ENCODE results near the gene PDZK1IP1.

Gene PDZK1IP1

DNA sequence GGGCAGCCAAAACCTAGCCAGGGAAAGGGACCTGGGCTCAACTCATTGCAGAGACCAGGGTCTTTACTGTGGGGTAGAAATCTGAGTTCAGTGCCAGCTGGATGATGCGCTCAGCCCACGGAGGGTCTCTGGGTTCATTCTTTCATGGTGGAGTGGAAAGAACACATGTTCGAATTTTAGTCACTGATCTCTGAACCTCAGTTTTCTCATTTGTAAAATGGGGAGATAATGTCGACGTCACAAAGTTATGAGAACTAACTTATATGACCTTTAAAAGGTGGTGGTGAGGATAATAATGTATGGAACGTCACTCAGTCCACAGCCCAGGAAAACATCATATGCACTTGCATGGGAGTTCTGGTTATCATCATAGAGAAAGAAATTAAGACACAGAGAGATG, 43.4 kb upstream of the PDZK1IP1 start:
- Histone ChIP-seq H3K4me2 (no peak overlapping the region), H3K36me3 (ENCODE audit: insufficient read depth) (no peaks in the 10 kb centered on the region), H3K9ac (no peak overlapping the region), H2AFZ (ENCODE audit: low read depth) (no peak overlapping the region), H3K27ac (no peak overlapping the region), H3K27me3 (ENCODE audit: insufficient read depth, low read depth) (peaks cover 17% of the 10 kb centered on the region), H4K20me1 (ENCODE audit: insufficient read depth) (no peaks in the 10 kb centered on the region), H3K4me3 (IDR thresholded peaks at IDR 0.05; ENCODE audit: insufficient read depth, low read depth, low read length) (no peak overlapping the region), H3K79me2 (ENCODE audit: insufficient read depth, low read depth) (no peaks in the 10 kb centered on the region), H3K4me1 (ENCODE audit: low read depth, poor library complexity, severe bottlenecking) (no peaks in the 10 kb centered on the region)
- TF ChIP-seq, protein P1, sequence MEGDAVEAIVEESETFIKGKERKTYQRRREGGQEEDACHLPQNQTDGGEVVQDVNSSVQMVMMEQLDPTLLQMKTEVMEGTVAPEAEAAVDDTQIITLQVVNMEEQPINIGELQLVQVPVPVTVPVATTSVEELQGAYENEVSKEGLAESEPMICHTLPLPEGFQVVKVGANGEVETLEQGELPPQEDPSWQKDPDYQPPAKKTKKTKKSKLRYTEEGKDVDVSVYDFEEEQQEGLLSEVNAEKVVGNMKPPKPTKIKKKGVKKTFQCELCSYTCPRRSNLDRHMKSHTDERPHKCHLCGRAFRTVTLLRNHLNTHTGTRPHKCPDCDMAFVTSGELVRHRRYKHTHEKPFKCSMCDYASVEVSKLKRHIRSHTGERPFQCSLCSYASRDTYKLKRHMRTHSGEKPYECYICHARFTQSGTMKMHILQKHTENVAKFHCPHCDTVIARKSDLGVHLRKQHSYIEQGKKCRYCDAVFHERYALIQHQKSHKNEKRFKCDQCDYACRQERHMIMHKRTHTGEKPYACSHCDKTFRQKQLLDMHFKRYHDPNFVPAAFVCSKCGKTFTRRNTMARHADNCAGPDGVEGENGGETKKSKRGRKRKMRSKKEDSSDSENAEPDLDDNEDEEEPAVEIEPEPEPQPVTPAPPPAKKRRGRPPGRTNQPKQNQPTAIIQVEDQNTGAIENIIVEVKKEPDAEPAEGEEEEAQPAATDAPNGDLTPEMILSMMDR (conservative IDR thresholded peaks at IDR 0.05; ENCODE audit: low read depth, low read length): no peak

DNA sequence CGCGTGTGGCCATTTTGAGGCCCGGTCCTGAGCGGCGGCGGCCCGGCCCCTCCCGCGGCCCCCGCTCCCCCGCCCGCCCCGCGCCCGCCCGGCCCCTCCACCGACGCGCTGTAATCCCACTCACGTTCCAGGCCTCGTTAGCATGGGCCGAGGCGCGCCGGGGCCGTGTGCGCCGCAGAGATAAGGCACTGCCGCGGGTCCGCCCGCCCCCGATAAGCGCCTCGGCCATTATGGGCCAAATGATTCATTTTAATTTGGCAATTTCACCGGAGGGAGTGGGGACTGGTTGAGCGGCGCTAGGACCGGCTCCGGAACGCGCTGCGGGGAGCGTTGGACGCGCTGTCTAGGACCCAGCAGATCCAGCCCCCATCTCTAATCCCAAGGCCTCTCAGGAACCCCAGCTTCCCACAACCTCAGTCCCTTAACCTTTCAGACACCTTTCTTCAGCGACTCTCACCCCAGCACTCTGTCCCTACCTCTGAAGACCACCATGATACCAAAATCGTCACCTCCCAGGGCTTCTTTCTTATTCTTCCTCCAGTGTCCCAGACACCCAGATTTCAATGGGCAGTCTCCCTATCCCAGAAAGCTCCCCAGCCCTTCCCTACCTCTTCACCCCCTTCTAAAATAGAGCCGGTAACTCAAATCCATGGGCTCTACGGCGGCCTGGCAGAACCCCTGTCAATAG, 42.5 kb upstream of the PDZK1IP1 start, which contains the start of gene TAL1:
TAL1 (minus strand) TSS at position 39 of the 688 bp plus-strand sequence. CDS start 6,337 bp downstream, outside the sequence.
- Histone ChIP-seq H3K27ac (no peak within 1 kb of the TSS), H4K20me1 (ENCODE audit: insufficient read depth) (no peaks in the 10 kb centered on the region), H3K9ac (no peak within 1 kb of the TSS), H3K4me3 (IDR thresholded peaks at IDR 0.05; ENCODE audit: insufficient read depth, low read depth, low read length) (no peak within 1 kb of the TSS), H3K4me2 (no peak within 1 kb of the TSS), H3K79me2 (ENCODE audit: insufficient read depth, low read depth) (no peaks in the 10 kb centered on the region), H3K36me3 (ENCODE audit: insufficient read depth) (no peaks in the 10 kb centered on the region), H3K27me3 (ENCODE audit: insufficient read depth, low read depth) (peaks cover 19% of the 10 kb centered on the region), H3K4me1 (ENCODE audit: low read depth, poor library complexity, severe bottlenecking) (no peaks in the 10 kb centered on the region), H2AFZ (ENCODE audit: low read depth) (no peak within 1 kb of the TSS)
- TF ChIP-seq, protein P1 (conservative IDR thresholded peaks at IDR 0.05; ENCODE audit: low read depth, low read length): no peak

DNA sequence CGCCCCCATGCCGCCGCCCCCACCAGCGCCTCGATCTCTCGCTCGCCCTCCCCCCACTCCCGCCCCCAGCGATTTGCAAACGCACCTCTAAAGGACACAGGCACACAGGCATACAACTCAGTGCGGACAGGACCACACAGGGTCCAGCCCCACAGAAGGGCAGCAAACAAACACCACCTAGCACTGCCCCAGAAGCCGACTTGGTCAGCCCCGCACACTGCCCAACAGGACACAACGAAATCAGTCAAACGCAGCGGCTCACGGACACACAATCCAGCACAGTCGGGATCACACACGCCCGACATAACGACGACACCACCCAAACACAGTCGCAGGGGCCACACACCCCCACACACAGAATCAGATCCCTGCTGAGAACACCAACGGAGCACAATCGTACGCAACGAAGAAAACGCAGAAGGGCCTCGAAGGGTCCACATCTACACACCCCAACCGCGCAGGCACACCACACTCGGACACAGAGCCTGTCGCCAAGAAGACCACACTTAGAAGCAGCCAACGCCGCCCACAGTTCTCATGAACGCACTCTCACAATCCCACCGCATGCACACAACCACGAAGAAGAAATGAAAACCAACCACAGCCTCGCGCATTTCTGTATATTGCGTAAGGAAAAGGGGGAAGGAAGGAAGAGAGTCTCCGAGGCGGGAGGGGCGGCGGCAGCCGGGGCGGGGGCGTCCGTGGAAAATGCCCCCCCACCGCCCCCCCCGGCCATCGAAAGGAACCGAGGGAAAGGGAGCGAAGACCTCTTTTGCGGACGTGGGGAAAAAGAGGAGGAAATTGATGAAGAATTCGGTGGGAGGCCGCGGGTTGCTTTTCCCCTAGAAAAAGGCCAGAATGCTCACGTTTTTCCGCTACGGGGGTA, 41.7 kb upstream of the PDZK1IP1 start:
- Histone ChIP-seq H3K4me3 (IDR thresholded peaks at IDR 0.05; ENCODE audit: insufficient read depth, low read depth, low read length) (no peak overlapping the region), H3K4me2 (no peak overlapping the region), H3K79me2 (ENCODE audit: insufficient read depth, low read depth) (no peaks in the 10 kb centered on the region), H2AFZ (ENCODE audit: low read depth) (no peak overlapping the region), H3K4me1 (ENCODE audit: low read depth, poor library complexity, severe bottlenecking) (no peaks in the 10 kb centered on the region), H3K27ac (no peak overlapping the region), H3K36me3 (ENCODE audit: insufficient read depth) (no peaks in the 10 kb centered on the region), H4K20me1 (ENCODE audit: insufficient read depth) (no peaks in the 10 kb centered on the region), H3K9ac (no peak overlapping the region), H3K27me3 (ENCODE audit: insufficient read depth, low read depth) (peaks cover 24% of the 10 kb centered on the region)
- TF ChIP-seq, protein P1 (conservative IDR thresholded peaks at IDR 0.05; ENCODE audit: low read depth, low read length): no peak

DNA sequence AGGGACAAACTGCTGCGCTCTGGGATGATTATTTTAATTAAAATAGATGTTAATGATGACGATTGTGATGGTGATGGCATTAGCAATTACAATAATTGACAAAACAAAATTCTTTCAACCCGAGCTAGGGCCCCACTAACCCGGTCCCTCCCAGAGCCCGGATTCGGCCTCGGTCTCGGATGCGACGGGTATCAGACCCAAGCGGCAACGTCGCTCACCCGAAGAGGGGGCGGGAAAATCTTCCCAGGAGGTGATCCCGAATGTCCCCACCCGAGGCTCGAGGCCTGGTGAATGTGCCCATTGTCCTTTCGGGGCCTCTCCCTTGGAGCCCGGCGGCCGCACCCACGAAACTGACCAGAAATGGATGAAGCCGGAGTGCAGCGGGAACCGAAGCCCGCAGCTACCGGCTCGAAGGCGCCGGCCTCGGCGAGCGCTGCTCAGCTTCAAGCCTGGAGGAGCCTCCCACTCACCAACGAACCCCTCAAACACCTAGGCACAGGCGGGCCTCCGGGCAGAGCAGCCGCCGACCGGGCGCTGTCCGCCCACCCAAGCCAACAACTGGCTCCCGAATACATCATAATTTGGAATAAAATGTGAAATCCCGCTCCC, 41.0 kb upstream of the PDZK1IP1 start:
- Histone ChIP-seq H3K36me3 (ENCODE audit: insufficient read depth) (no peaks in the 10 kb centered on the region), H3K4me2 (no peak overlapping the region), H3K4me1 (ENCODE audit: low read depth, poor library complexity, severe bottlenecking) (no peaks in the 10 kb centered on the region), H3K9ac (no peak overlapping the region), H3K27ac (no peak overlapping the region), H3K4me3 (IDR thresholded peaks at IDR 0.05; ENCODE audit: insufficient read depth, low read depth, low read length) (no peak overlapping the region), H3K79me2 (ENCODE audit: insufficient read depth, low read depth) (no peaks in the 10 kb centered on the region), H4K20me1 (ENCODE audit: insufficient read depth) (no peaks in the 10 kb centered on the region), H3K27me3 (ENCODE audit: insufficient read depth, low read depth) (peaks cover 29% of the 10 kb centered on the region), H2AFZ (ENCODE audit: low read depth) (no peak overlapping the region)
- TF ChIP-seq, protein P1 (conservative IDR thresholded peaks at IDR 0.05; ENCODE audit: low read depth, low read length): no peak

All from KMS-11 (cell line).